Glomerular visceral epithelial cell (primary cell): ENCODE measurements around the gene C9orf72.

Experiments used
- DNase-seq: peaks from one replicate; pipeline ENCODE4 v3.0.0-alpha.2; 2016; ENCODE audit errors: extremely low spot score

The C9orf72 gene

DNA sequence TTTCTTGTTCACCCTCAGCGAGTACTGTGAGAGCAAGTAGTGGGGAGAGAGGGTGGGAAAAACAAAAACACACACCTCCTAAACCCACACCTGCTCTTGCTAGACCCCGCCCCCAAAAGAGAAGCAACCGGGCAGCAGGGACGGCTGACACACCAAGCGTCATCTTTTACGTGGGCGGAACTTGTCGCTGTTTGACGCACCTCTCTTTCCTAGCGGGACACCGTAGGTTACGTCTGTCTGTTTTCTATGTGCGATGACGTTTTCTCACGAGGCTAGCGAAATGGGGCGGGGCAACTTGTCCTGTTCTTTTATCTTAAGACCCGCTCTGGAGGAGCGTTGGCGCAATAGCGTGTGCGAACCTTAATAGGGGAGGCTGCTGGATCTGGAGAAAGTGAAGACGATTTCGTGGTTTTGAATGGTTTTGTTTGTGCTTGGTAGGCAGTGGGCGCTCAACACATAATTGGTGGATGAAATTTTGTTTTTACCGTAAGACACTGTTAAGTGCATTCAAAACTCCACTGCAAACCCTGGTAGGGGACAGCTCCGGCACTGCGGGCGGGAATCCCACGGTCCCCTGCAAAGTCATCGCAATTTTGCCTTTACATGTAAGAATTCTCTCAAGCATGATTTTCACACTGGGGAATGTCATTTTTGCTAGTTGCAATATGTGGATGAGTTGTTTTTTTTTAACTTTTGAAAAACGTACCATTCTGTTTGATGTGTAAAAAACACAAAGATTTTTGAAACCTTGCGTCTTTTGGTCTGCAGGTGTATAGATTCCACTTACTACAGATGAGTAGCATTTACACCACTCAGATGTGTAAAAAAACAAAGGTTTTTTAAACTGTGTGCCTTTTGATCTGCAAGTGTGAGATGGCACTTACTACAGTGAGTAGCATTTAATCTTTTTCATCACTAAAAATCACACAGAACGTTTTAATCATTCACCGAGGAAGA lies 631 bp upstream of the C9orf72 start:
- DNase-seq: peak; percentile 97

DNA sequence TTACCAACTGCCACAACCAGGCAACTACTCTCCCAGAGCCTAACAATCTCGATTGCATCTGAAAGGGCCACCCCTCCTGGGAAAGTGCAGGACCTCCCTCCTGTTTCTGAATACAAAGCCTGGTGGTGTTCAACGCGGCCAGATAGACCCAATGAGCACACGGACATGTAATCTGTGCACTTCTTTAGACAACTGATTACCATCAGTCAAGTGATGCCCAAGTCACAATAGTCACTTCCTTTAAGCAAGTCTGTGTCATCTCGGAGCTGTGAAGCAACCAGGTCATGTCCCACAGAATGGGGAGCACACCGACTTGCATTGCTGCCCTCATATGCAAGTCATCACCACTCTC lies 739 bp downstream of the C9orf72 start:
- DNase-seq: peak; percentile 39

DNA sequence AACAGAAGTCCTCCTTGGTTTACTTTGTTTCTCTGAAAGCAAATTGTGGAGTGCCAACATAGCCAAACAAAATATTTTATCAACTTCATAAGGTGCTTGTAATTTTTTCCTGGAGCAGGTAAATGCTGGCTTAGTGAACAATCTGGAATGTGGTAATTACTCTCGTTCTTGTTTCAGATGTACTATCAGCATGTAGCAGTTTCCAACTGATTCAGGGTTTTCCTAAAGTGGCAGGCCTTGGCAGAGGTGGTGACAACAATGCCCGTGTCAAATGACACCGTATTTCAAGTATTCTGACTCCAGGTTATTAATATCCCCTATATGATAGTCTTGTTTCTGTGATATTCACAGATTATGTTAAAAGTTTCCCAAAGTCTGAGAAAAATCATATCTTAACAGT lies 1.2 kb downstream of the C9orf72 start:
- DNase-seq: no peak

- DNase-seq: no peak
Observed at GRCh38 chr9:27571011-27571410, 2.3 kb downstream of the C9orf72 start.

- DNase-seq: no peak
Observed at GRCh38 chr9:27569406-27569805, 3.9 kb downstream of the C9orf72 start.

- no peak for DNase-seq
Observed at GRCh38 chr9:27566118-27566517, 7.2 kb downstream of the C9orf72 start.

- no peak for DNase-seq
Observed at GRCh38 chr9:27565696-27566095, 7.6 kb downstream of the C9orf72 start.

DNA sequence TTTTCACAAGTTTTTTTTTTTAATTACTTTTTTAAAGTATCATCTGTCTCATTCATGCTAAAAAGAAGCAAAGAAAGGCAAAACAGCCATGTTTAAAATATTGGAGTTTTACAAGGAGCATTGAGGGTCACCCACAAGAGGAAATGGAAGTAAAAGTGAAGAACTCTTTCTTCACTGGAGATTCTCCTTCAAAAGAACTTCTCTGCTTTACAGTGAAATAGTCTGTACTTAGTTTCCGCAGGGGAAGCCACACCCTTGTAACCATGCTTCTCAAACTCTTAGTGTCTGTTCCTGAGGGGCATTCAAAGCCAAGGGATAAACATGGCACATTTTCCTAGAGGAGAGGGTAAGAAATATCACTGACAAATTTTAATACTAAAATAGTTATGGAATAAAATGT lies 8.6 kb downstream of the C9orf72 start:
- no peak for DNase-seq

DNA sequence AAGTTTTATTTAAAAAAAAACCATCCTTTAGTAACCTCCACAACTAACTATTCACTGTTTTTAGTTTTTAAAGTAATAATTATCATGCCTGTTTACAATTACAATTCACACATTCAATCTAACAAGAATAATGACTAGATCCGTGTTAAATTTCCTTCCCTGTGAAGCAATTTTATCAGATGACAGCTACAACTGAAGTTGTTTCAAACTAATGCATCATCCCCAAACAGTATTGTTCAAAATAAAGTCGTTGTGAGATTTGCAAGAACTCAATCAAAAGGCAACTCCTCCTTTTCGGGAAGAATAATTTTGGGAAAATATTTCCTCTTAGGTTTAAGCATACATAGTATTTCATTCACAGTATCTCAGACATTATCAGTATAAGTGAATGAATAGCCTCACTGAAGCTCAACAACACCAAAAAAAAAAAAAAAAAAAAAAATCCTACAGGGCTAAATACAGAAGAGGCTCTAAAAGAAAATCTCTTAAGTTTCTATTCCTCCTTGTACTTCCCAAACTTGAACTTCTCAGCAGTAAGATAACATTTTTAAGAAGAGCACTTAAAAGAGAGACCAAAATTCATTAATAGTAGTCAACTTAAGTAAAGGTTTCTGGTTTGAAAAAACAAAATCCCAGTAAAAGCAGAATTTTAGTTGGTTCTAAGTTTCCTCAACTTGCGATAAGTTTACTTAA lies 9.4 kb downstream of the C9orf72 start:
- DNase-seq: no peak

DNA sequence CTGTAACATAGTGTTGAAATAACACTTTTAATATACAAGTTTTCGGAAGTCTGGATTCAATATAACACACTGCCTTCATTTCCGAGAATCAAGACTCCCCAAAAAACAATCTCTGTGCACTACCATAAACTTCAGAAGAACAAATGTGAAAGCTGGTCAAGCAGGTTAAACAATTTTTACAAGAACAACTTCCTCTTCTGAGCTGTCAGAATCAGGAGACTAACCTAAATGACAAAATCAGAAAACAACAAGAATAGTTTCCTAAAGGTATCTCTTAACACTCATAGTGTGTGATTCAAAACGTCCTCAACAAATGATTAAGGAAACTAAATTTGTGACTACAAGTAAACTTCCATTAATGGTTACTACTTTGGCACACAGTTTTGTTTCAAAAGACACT lies 11.6 kb downstream of the C9orf72 start:
- no peak for DNase-seq

GRCh38 chr9:27560457-27560856 lies 12.8 kb downstream of the C9orf72 start:
- DNase-seq: no peak

DNA sequence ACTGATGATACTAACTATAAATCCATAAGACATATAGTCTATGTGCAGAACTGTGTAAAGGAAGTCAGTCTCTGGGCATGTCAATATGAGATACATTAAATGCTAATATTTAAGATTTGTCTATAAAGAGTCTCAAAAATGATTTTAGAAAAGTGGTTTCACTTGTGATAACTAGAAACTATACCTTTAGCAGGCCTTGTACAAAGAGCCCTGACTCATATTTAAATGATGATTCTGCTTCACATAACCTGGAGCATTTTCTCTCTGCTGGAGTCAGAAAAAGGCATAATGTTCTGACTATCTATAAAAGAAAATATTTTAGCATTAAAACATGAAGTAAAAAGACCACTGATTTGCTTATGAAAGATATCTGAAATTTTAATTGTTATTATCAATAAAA lies 15.0 kb downstream of the C9orf72 start:
- DNase-seq: no peak

DNA sequence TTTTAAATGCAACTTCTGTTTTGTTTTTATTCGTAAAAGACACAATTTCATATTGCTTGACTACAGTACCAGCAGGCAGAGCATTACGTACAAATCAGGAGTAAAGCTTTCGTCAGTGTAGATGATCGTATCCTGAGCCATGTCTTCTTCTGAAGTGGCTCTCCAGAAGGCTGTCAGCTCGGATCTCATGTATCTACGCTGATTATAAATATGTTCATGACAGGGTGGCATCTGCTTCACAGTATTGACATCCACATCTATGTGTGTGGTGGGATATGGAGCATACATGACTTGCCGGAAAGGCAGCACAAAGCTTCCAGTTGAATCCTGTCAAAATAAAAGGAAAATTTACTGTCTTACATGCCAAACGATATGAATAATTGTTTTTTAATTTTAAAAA lies 16.8 kb downstream of the C9orf72 start:
- DNase-seq: no peak

GRCh38 chr9:27554712-27555111 lies 18.6 kb downstream of the C9orf72 start:
- DNase-seq: no peak

- no peak for DNase-seq
Observed at GRCh38 chr9:27549196-27549755, 24.0 kb downstream of the C9orf72 start.

- DNase-seq: peak; percentile 18
Observed at GRCh38 chr9:27548055-27548741, 25.1 kb downstream of the C9orf72 start.

DNA sequence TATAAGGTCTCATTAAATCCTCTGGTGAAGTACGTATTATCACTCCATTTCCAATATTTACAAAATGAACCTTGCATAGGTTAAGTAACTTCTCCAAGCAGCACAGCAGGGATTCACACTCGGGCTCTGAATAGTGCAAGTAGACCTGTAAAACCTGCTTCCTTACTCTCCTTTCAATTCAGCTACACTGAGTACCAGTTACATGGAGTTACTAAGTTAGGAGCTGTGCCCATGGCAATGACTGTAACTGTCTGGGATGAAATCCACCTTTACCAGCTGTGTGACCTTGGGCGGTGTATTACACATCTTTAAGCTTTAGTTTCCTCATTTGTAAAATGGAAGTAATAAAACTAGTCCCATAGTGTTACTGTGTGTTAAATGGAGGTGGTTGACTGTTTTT lies 27.8 kb downstream of the C9orf72 start:
- no peak for DNase-seq

- DNase-seq: no peak
Observed at GRCh38 chr9:27542508-27542907, 30.8 kb downstream of the C9orf72 start.

- no peak for DNase-seq
Observed at GRCh38 chr9:27541740-27542139, 31.5 kb downstream of the C9orf72 start.

- DNase-seq: no peak
Observed at GRCh38 chr9:27540502-27540901, 32.8 kb downstream of the C9orf72 start.

- DNase-seq: no peak
Observed at GRCh38 chr9:27539479-27540441, 33.5 kb downstream of the C9orf72 start.
